ENCODE results near the gene MRPL43. TPM values are rescaled to one million over a fixed set of nuclear protein-coding genes. Genes with fewer than 3 reads are reported as not detected.

MRPL43 gene
- 48.4 and 62.6 TPM in 2 replicates for total RNA-seq

DNA sequence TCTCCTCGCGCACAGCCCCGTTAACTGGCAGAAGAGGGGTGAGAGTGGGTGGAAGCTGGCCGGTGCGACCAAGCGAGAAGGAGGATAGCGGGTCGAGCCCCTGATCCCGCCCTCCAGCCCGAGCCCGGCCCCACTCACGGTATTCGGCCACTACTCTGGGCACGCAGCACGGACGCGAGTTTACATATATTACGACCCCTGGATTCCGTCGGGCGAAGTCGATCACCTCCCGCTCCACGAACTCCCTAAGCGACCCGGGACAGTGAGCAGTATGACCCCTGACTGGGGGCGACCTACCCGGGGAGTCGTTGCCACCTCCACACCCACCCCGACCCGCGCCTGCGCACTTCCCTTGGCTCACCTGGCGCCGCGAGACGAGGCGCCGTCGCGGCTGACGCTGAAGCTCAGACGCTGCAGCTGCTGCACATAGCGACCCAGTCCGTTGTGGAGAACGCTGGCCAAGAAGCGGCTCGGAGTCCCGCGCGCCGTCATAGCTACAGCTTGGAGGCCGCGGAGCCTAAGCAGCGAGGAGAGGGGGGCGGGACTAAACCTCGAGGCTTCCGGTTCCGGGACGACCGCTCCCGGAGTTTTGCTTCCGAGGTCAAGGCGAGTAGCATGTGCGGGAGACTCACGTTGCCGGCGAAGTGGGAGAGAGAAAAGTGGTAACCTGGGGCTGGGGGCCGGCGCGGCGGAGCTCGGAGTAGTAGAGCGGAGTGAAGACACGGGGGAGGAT lies at the start of gene MRPL43, which contains the start of gene TWNK:
Gene MRPL43, minus strand, starts transcription at position 546 of the 733 bp plus-strand sequence. Its CDS starts 54 bp downstream, at position 492.
Gene TWNK, plus strand, starts transcription at position 592 of the 733 bp plus-strand sequence. CDS start 668 bp downstream, outside the sequence.

DNA sequence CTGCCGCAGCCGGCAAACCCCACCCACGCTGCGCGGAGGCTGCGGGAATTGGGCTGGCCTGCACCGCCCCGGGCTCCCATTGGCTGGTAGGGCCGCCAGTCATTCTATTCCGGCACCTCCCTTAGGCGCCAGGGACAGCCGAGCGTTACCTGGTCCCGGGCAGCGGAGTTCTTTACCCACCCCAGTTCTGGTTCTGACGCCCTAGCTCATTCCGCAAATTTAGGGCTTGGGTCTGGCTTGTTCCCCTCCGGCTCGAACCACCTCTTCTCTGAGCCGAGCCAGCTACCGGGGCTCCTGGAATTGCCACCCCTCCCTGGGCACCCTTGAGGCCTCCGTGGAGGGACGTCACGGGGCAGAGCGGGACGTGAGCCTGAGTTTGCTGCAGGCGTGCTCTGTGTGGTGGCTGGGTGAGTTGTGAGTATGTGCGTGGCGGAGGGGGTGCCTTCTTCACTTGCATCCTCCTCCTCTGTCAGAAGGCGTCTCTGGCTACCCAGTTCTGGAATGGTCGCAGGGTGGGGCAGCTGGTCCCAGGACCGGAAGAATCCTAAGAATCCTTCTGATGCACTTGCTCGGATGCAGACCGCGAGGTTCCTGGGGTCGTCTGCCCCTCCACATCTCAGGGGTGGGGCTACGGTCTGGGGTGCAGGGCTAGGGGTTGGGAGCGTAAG lies 44.0 kb upstream of the MRPL43 start, which contains the start of the genes PDZD7 and SFXN3:
Gene PDZD7, minus strand, starts transcription at position 2 of the 668 bp plus-strand sequence. CDS start 910 bp downstream, outside the sequence.
Gene SFXN3, plus strand, starts transcription at position 107 of the 668 bp plus-strand sequence. CDS start 3,461 bp downstream, outside the sequence.

DNA sequence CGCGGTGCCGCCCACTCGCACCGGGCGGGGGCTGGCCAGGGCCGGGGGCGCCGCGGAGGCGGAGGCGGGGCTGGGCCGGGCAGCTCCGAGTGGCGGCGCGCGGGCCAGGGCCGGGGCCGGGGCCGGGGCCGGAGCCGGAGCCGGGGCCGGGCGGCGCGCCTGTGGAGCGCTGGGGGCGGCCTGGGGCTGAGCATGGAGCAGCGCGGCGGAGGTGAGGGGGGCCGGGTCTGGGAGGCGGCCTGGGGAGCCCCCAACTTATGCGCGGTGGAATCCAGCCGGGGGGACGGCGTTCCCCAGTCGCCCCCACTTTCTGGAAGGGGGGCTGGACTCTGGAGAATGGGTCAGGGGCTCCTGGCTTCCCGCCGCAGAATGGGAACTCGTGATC lies 12.4 kb upstream of the MRPL43 start, which contains the start of gene LZTS2:
Gene LZTS2, plus strand, starts transcription at position 67 of the 385 bp plus-strand sequence. CDS start 2,731 bp downstream, outside the sequence.

DNA sequence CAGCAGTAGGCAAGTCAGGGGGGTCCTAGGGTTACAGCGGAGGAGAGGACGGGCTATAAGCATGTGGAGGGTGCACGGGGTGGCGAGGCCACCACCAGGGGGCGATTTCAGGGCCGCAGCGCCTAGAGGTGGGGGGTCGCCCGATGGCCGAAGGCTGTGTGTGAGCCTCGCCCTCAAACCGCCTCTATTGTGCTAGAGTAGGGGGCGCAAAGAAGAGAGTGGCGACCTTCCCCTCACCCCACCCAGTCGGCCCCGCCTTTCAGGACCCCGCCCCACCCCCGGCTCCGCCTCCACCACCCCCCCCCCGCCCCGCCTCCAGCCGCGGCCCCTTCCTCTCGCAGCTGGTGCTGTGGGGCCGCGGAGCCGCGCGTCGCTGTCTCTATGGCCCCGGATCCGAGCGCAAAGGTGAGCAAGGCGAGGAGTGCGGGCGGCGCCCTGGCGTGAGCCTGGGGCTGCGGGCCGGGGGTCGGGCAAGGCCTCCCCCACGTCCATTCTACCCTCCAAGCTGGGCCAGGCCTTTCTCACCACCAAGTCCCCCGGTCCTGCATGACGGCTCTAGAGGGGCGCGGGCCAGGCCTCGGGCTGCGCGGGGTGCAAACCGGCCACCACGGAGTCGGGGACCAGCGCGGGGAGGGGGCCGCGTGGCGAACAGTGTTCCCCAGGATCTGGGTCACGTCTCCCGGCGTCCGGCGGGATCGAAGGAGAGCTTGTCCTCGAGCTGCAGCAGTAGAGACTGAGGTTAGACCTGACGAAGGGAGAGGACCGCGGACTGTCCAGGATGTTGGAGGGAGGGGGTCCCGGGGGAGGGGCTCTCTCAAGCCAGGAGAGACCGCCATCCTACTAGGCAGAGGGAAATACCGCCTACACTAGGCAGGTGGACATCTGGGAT lies 17.9 kb downstream of the MRPL43 start, which contains the start of gene SEMA4G:
Gene SEMA4G, plus strand, starts transcription at position 318 of the 889 bp plus-strand sequence. CDS start 3,409 bp downstream, outside the sequence.

Other genes starting within 250 kb of the MRPL43 start
- not detected in 2 replicates for gene PAX2, start 241.9 kb downstream of the MRPL43 start, total RNA-seq
- 34.9 and 37.2 TPM in 2 replicates for gene SLF2, start 74.5 kb downstream of the MRPL43 start, total RNA-seq
- 0.13 and 0.31 TPM in 2 replicates for gene SEMA4G, start 18.0 kb downstream of the MRPL43 start, total RNA-seq
- 3.3 and 5.7 TPM in 2 replicates for gene TWNK, start within 50 bp of the MRPL43 start, total RNA-seq
- gene LZTS2, start 12.3 kb upstream of the MRPL43 start, total RNA-seq, result 65.0 and 82.7 TPM in 2 replicates
- gene PDZD7, start 43.6 kb upstream of the MRPL43 start, total RNA-seq, result 3.3 and 3.4 TPM in 2 replicates
- gene SFXN3, start 43.7 kb upstream of the MRPL43 start, total RNA-seq, result 86.0 and 107 TPM in 2 replicates
- gene KAZALD1, start 74.5 kb upstream of the MRPL43 start, total RNA-seq, result 78.5 and 101 TPM in 2 replicates
- not detected in 2 replicates for gene TLX1, start 143.8 kb upstream of the MRPL43 start, total RNA-seq
- gene LBX1, start 242.0 kb upstream of the MRPL43 start, total RNA-seq, result not detected in 2 replicates

Measured in aortic smooth muscle cell (primary cell).